Measurements from ENCODE around the gene ZNF385D. TPM values are rescaled to one million over a fixed set of nuclear protein-coding genes. Genes with fewer than 3 reads are reported as not detected.

ZNF385D gene
- total RNA-seq, 1 donor from 2014 or later: under 0.01 TPM

GRCh38 chr3:21665444-21666100 lies 85.4 kb downstream of the ZNF385D start:
- peak; percentile 25 for DNase-seq (ENCODE audit: low read depth)
- H3K4me3 ChIP-seq (ENCODE audit: low read depth, low read length): no peak overlapping the region
- no peak for TF ChIP-seq CTCF (conservative IDR thresholded peaks at IDR 0.05; ENCODE audit: low read depth, low read length)

- TF ChIP-seq CTCF (conservative IDR thresholded peaks at IDR 0.05; ENCODE audit: low read depth, low read length): no peak
- H3K4me3 ChIP-seq (ENCODE audit: low read depth, low read length): no peak overlapping the region
- DNase-seq (ENCODE audit: low read depth): no peak
These were observed 86.0 kb downstream of the ZNF385D start for GRCh38 chr3:21664996-21665395.

- TF ChIP-seq CTCF (conservative IDR thresholded peaks at IDR 0.05; ENCODE audit: low read depth, low read length): no peak
- no peak overlapping the region for H3K4me3 ChIP-seq (ENCODE audit: low read depth, low read length)
- DNase-seq (ENCODE audit: low read depth): no peak
These were observed 88.6 kb downstream of the ZNF385D start for GRCh38 chr3:21662403-21662802.

- DNase-seq (ENCODE audit: low read depth): no peak
- no peak for TF ChIP-seq CTCF (conservative IDR thresholded peaks at IDR 0.05; ENCODE audit: low read depth, low read length)
- H3K4me3 ChIP-seq (ENCODE audit: low read depth, low read length): no peak overlapping the region
These were observed 96.3 kb downstream of the ZNF385D start for GRCh38 chr3:21654662-21655061.

GRCh38 chr3:21654241-21654640 lies 96.8 kb downstream of the ZNF385D start:
- H3K4me3 ChIP-seq (ENCODE audit: low read depth, low read length): no peak overlapping the region
- DNase-seq (ENCODE audit: low read depth): no peak
- TF ChIP-seq CTCF (conservative IDR thresholded peaks at IDR 0.05; ENCODE audit: low read depth, low read length): no peak

- no peak for DNase-seq (ENCODE audit: low read depth)
- TF ChIP-seq CTCF (conservative IDR thresholded peaks at IDR 0.05; ENCODE audit: low read depth, low read length): no peak
- H3K4me3 ChIP-seq (ENCODE audit: low read depth, low read length): no peak overlapping the region
These were observed 101.5 kb downstream of the ZNF385D start for GRCh38 chr3:21649519-21649918.

GRCh38 chr3:21647961-21648360 lies 103.0 kb downstream of the ZNF385D start:
- no peak for DNase-seq (ENCODE audit: low read depth)
- no peak overlapping the region for H3K4me3 ChIP-seq (ENCODE audit: low read depth, low read length)
- no peak for TF ChIP-seq CTCF (conservative IDR thresholded peaks at IDR 0.05; ENCODE audit: low read depth, low read length)
